H1 (cell line): ENCODE measurements around the gene MUC5B. TPM values are rescaled to one million over a fixed set of nuclear protein-coding genes. Genes with fewer than 3 reads are reported as not detected.

Source experiments
- CTCF ChIA-PET: fragments of 300-600 bp; sonication (Branson Sonifier 250); formaldehyde crosslinking; loops from one replicate; lab custom pipeline; 2021; ENCODE audit not compliant: partially characterized antibody; lab: Charles Lee
- POLR2A ChIA-PET: fragments of 300-600 bp; sonication (Branson Sonifier 250); formaldehyde crosslinking; loops from one replicate; lab custom pipeline; 2021; ENCODE audit warnings: inconsistent platforms; ENCODE audit not compliant: partially characterized antibody; lab: Charles Lee
- DNase-seq, 2 experiments: peaks; one replicate each; pipeline versions ENCODE4 v3.0.0 to v3.0.0-alpha.2; 2010 to 2022; ENCODE audit warnings: low spot score in 2 of 2, low read depth in 1 of 2, mixed read lengths in 1 of 2
- FAIRE-seq: peaks from 2 replicates; lab custom pipeline; 2011; peaks lifted over from hg19 to GRCh38; lab: Jason Lieb, UNC
- H2AFZ ChIP-seq: 2 replicates; pipeline ENCODE4 v1.8.1; 2012; ENCODE audit warnings: low read length, inconsistent platforms
- H2AK5ac ChIP-seq: 2 replicates; pipeline ENCODE4 v1.6.1; 2013; ENCODE audit warnings: low read depth, low read length
- H2BK120ac ChIP-seq: replicated peaks from 2 replicates; pipeline ENCODE3; 2013; ENCODE audit warnings: low read depth, low read length, inconsistent platforms
- H2BK12ac ChIP-seq: 2 replicates; pipeline ENCODE4 v1.6.1; 2013; ENCODE audit warnings: low read depth, low read length
- H2BK15ac ChIP-seq: 2 replicates; pipeline ENCODE4 v1.6.1; 2013; ENCODE audit warnings: low read length
- H2BK20ac ChIP-seq: 2 replicates; pipeline ENCODE4 v1.6.1; 2013; ENCODE audit warnings: low read length
- H2BK5ac ChIP-seq: 2 replicates; pipeline ENCODE4 v1.6.1; 2013; ENCODE audit warnings: low read depth, low read length
- H3K14ac ChIP-seq: 2 replicates; pipeline ENCODE4 v1.6.1; 2013; ENCODE audit warnings: inconsistent platforms; ENCODE audit not compliant: insufficient read length
- H3K18ac ChIP-seq: 2 replicates; pipeline ENCODE4 v1.6.1; 2013; ENCODE audit warnings: low read length; ENCODE audit errors: extremely low read depth
- H3K23ac ChIP-seq: 2 replicates; pipeline ENCODE4 v1.6.1; 2013; ENCODE audit warnings: inconsistent platforms; ENCODE audit not compliant: insufficient read length
- H3K23me2 ChIP-seq: 2 replicates; pipeline ENCODE4 v1.6.1; 2013; ENCODE audit warnings: low read depth, low read length
- H3K27ac ChIP-seq: 2 replicates; pipeline ENCODE4 v1.6.1; 2011; ENCODE audit warnings: low read depth, low read length, inconsistent platforms
- H3K27me3 ChIP-seq, 4 experiments: replicated peaks in 1 of 4; 1 replicate in 1 of 4; 2 replicates in 3 of 4; pipeline versions ENCODE4 v1.6.1 to v1.8.1; 2011 to 2013; ENCODE audit warnings: low read length in 3 of 4, mild to moderate bottlenecking in 3 of 4, inconsistent platforms in 2 of 4, mixed read lengths in 2 of 4, moderate library complexity in 1 of 4; ENCODE audit not compliant: control insufficient read depth in 3 of 4, insufficient read depth in 3 of 4; ENCODE audit errors: extremely low read depth in 1 of 4
- H3K36me3 ChIP-seq, 4 experiments: 2 replicates each; pipeline versions ENCODE4 v1.6.1 to v1.8.1; 2011 to 2013; ENCODE audit warnings: mild to moderate bottlenecking in 4 of 4, low read length in 3 of 4, moderate library complexity in 2 of 4, control low read depth in 1 of 4, inconsistent platforms in 1 of 4; ENCODE audit not compliant: insufficient read depth in 4 of 4, control insufficient read depth in 2 of 4
- H3K4ac ChIP-seq: replicated peaks from 2 replicates; pipeline ENCODE3; 2013; ENCODE audit warnings: low read length, low read depth, mixed read lengths, inconsistent platforms; ENCODE audit not compliant: insufficient read length
- H3K4me1 ChIP-seq, 4 experiments: replicated peaks in 1 of 4; 1 replicate in 1 of 4; 2 replicates in 3 of 4; pipeline versions ENCODE4 v1.6.1 to v1.8.1; 2011 to 2013; ENCODE audit warnings: low read length in 3 of 4, inconsistent platforms in 2 of 4, mixed read lengths in 1 of 4; ENCODE audit not compliant: insufficient read depth in 4 of 4, control insufficient read depth in 3 of 4
- H3K4me2 ChIP-seq, 2 experiments: 2 replicates each; pipeline versions ENCODE4 v1.6.1 to v1.8.1; 2011 to 2013; ENCODE audit warnings: low read depth in 2 of 2, low read length in 2 of 2, control low read depth in 1 of 2, inconsistent platforms in 1 of 2, mild to moderate bottlenecking in 1 of 2; ENCODE audit not compliant: insufficient read depth in 1 of 2
- H3K4me3 ChIP-seq, 4 experiments: fragments of 200-600, 300-600 bp in 1 of 4; sonication (generic), shearing (Covaris generic), sonication (Bioruptor Twin) in 1 of 4; 2 replicates each; pipeline versions ENCODE4 v1.5.1 to v1.8.1; 2011 to 2016; ENCODE audit warnings: low read length in 4 of 4, low read depth in 3 of 4, control low read depth in 2 of 4, inconsistent platforms in 2 of 4, mild to moderate bottlenecking in 2 of 4, mixed read lengths in 1 of 4, moderate library complexity in 1 of 4; ENCODE audit not compliant: insufficient read depth in 2 of 4; ENCODE audit errors: extremely low read depth in 1 of 4
- H3K56ac ChIP-seq: replicated peaks from 2 replicates; pipeline ENCODE3; 2013; ENCODE audit warnings: low read depth, mild to moderate bottlenecking, mixed read lengths, low read length, inconsistent platforms; ENCODE audit not compliant: insufficient read length
- H3K79me1 ChIP-seq: 2 replicates; pipeline ENCODE4 v1.6.1; 2013; ENCODE audit warnings: low read depth, low read length, control low read depth
- H3K79me2 ChIP-seq, 2 experiments: 2 replicates each; pipeline versions ENCODE4 v1.6.1 to v1.8.1; 2012 to 2013; ENCODE audit warnings: low read length in 2 of 2, mild to moderate bottlenecking in 2 of 2, inconsistent platforms in 1 of 2; ENCODE audit not compliant: insufficient read depth in 2 of 2, control insufficient read depth in 1 of 2
- H3K9ac ChIP-seq, 4 experiments: replicated peaks in 1 of 4; 1 replicate in 1 of 4; 2 replicates in 3 of 4; pipeline versions ENCODE4 v1.6.1 to v1.8.1; 2011 to 2013; ENCODE audit warnings: low read depth in 3 of 4, low read length in 3 of 4, control low read depth in 2 of 4, mild to moderate bottlenecking in 2 of 4, moderate library complexity in 2 of 4, inconsistent platforms in 1 of 4; ENCODE audit errors: extremely low read depth in 1 of 4
- H3K9me3 ChIP-seq, 2 experiments: 2 replicates each; pipeline versions ENCODE4 v1.6.1 to v1.8.1; 2012 to 2013; ENCODE audit warnings: mild to moderate bottlenecking in 2 of 2, moderate library complexity in 2 of 2, control low read depth in 1 of 2, inconsistent platforms in 1 of 2, low read depth in 1 of 2, low read length in 1 of 2, mixed read lengths in 1 of 2; ENCODE audit not compliant: insufficient read depth in 2 of 2
- H4K20me1 ChIP-seq, 2 experiments: replicated peaks in 1 of 2; 2 replicates each; pipeline versions ENCODE3 to v1.8.1; 2011 to 2013; ENCODE audit warnings: inconsistent platforms in 2 of 2, low read length in 2 of 2, mild to moderate bottlenecking in 1 of 2; ENCODE audit not compliant: insufficient read depth in 2 of 2, control insufficient read depth in 1 of 2
- H4K5ac ChIP-seq: 2 replicates; pipeline ENCODE4 v1.6.1; 2013; ENCODE audit warnings: low read length, low read depth, mixed read lengths, inconsistent platforms; ENCODE audit not compliant: insufficient read length
- H4K8ac ChIP-seq: 2 replicates; pipeline ENCODE4 v1.8.0; 2013; ENCODE audit warnings: mild to moderate bottlenecking, moderate library complexity, low read length, inconsistent platforms; ENCODE audit not compliant: insufficient read depth; ENCODE audit errors: extremely low read depth
- H4K91ac ChIP-seq: replicated peaks from 2 replicates; pipeline ENCODE3; 2013; ENCODE audit warnings: low read length, mixed read lengths, inconsistent platforms; ENCODE audit not compliant: insufficient read length
- CBX8 ChIP-seq: fragments of 300-800, 300-1000 bp; sonication (generic); IDR thresholded peaks from 2 replicates; pipeline ENCODE4 v1.7.1; 2016; ENCODE audit warnings: low read depth, low read length, borderline replicate concordance
- CHD1 ChIP-seq: IDR thresholded peaks from 2 replicates; pipeline ENCODE4 v1.6.1; 2012; ENCODE audit warnings: low read depth, low read length, improper control_type of control experiment
- E2F6 ChIP-seq: IDR thresholded peaks from 2 replicates; pipeline ENCODE4 v1.6.1; 2012; ENCODE audit warnings: inconsistent platforms
- JUN ChIP-seq: IDR thresholded peaks from 2 replicates; pipeline ENCODE4 v1.6.1; 2011; ENCODE audit warnings: low read depth, mild to moderate bottlenecking, improper control_type of control experiment, low read length
- KDM5A ChIP-seq: fragments of 200-600 bp; IDR thresholded peaks from 2 replicates; pipeline ENCODE4 v1.7.1; 2012; ENCODE audit warnings: mild to moderate bottlenecking, low read length, inconsistent platforms, mixed read lengths
- MAFK ChIP-seq: IDR thresholded peaks from 2 replicates; pipeline ENCODE4 v1.6.1; 2012; ENCODE audit warnings: low read depth, mild to moderate bottlenecking, improper control_type of control experiment, low read length
- NANOG ChIP-seq: IDR thresholded peaks from 2 replicates; pipeline ENCODE4 v1.6.1; 2011; ENCODE audit warnings: low read length, low read depth, mild to moderate bottlenecking, inconsistent platforms; ENCODE audit not compliant: insufficient read depth, poor library complexity, severe bottlenecking
- RAD21 ChIP-seq, 2 experiments: IDR thresholded peaks in 1 of 2; conservative IDR thresholded peaks in 1 of 2; 2 replicates each; pipeline ENCODE4 v1.6.1; 2011; ENCODE audit warnings: low read depth in 2 of 2, low read length in 2 of 2, improper control_type of control experiment in 1 of 2, inconsistent platforms in 1 of 2, mild to moderate bottlenecking in 1 of 2, moderate library complexity in 1 of 2
- RFX5 ChIP-seq: IDR thresholded peaks from 2 replicates; pipeline ENCODE4 v1.6.1; 2011; ENCODE audit warnings: low read depth, low read length, improper control_type of control experiment, borderline replicate concordance
- SIN3A ChIP-seq, 2 experiments: IDR thresholded peaks in 1 of 2; conservative IDR thresholded peaks in 1 of 2; 2 replicates each; pipeline ENCODE4 v1.6.1; 2011 to 2012; ENCODE audit warnings: low read length in 2 of 2, improper control_type of control experiment in 1 of 2, low read depth in 1 of 2, mild to moderate bottlenecking in 1 of 2
- SUZ12 ChIP-seq: fragments of 200-600 bp; sonication (generic); IDR thresholded peaks from 2 replicates; pipeline ENCODE4 v1.6.1; 2012; ENCODE audit warnings: mild to moderate bottlenecking, inconsistent platforms, low read length, moderate library complexity, mixed read lengths
- WGBS, 2 experiments: shearing (Covaris generic) in 1 of 2; methylation state at CpG; one replicate each; pipeline versions ENCODE4 v1.1.6 to v1.1.7; 2013 to 2015; ENCODE audit warnings: low lambda C conversion rate in 2 of 2, mixed read lengths in 2 of 2, inconsistent platforms in 1 of 2, low coverage in 1 of 2, missing lambda C conversion rate in 1 of 2; ENCODE audit not compliant: insufficient replicate concordance in 2 of 2, insufficient coverage in 1 of 2, insufficient read length in 1 of 2; ENCODE audit errors: extremely low coverage in 1 of 2, missing lambda C conversion rate in 1 of 2; 5-methylcytosine and 5-hydroxymethylcytosine counted together
- polyA plus RNA-seq, 7 experiments: library from polyadenylated mRNA; depleted of rRNA in 3 of 7; stranded (reverse) in 5 of 7; unstranded in 2 of 7; fragments of >200 nt in 5 of 7; fragments of 200-250 nt in 2 of 7; gene quantifications; 1 replicate in 5 of 7; 2 replicates in 1 of 7; 4 replicates in 1 of 7; pipeline versions ENCODE4 v1.2.1 to v1.2.3, GENCODE V29; 2011 to 2013; ENCODE audit warnings: missing spikeins in 2 of 7, mixed read lengths in 2 of 7
- total RNA-seq: library from RNA; stranded (reverse); fragmentation: NEBNext Ultra II Directional; extraction: Animal tissue kit (Norgen Biotek cat#: 25700); gene quantifications from 2 replicates; pipeline ENCODE4 v1.2.1, GENCODE V29; 2021

The MUC5B gene
- total and polyA plus RNA-seq, 2 of the 8 experiments (the other 6 are each of a cell fraction or from before 2014, with no cell fraction given) = 0.02 to 0.03 TPM

- no peak overlapping the region for H2BK120ac ChIP-seq
- H3K79me1 ChIP-seq = no peaks in the 10 kb centered on the region
- no peaks in the 10 kb centered on the region for H3K36me3 ChIP-seq
- H4K20me1 ChIP-seq = no peaks in the 10 kb centered on the region
- no peak overlapping the region for H4K91ac ChIP-seq
- H3K56ac ChIP-seq = no peak overlapping the region
- no peak overlapping the region for H2BK12ac ChIP-seq
- WGBS, 2 experiments = 89% methylated on average over 25 of the region's 41 CpGs; no CpG with 5 or more reads in 1 of the 2 experiments
- H2BK5ac ChIP-seq = no peak overlapping the region
- no peak overlapping the region for H4K8ac ChIP-seq
- H3K4me2 ChIP-seq = no peak overlapping the region
- no peak overlapping the region for H3K18ac ChIP-seq
- H3K4me1 ChIP-seq = no peaks in the 10 kb centered on the region
- no peak overlapping the region for H3K14ac ChIP-seq
- no peak overlapping the region for H2AFZ ChIP-seq
- no peak overlapping the region for H3K27ac ChIP-seq
- ChIA-PET POLR2A (interaction anchor here (0.9 kb wide), 1 partner anchor 71 kb away, joined by 3 read pairs; no protein-coding TSS in a partner anchor), CTCF (no interaction called here)
- H3K9ac ChIP-seq = no peak overlapping the region
- no peaks in the 10 kb centered on the region; a peak in 1 of 7 replicates for H3K27me3 ChIP-seq
- no peak overlapping the region for H2BK15ac ChIP-seq
- H4K5ac ChIP-seq = no peak overlapping the region
- H2AK5ac ChIP-seq = no peak overlapping the region
- H3K4ac ChIP-seq = no peak overlapping the region
- no peak for DNase-seq
- no peak overlapping the region for H3K23ac ChIP-seq
- H2BK20ac ChIP-seq = no peak overlapping the region
- H3K79me2 ChIP-seq = no peaks in the 10 kb centered on the region
- no peak for FAIRE-seq
- no peaks in the 10 kb centered on the region for H3K23me2 ChIP-seq
- H3K9me3 ChIP-seq = peaks cover 0 to 32% of the 10 kb centered on the region in 2 experiments; a peak in 2 of 4 replicates
- no peak overlapping the region for H3K4me3 ChIP-seq
- TF ChIP-seq JUN = no peak
- TF ChIP-seq SUZ12 = no peak
- no peak for TF ChIP-seq CBX8
- no peak for TF ChIP-seq RFX5
- TF ChIP-seq SIN3A (conservative IDR thresholded peaks at IDR 0.05 in 1 of 2, IDR thresholded peaks at IDR 0.05 in 1 of 2; ENCODE audit: low read depth in 1 of 2, low read length in 2 of 2) = no peak
- TF ChIP-seq CHD1 = no peak
- TF ChIP-seq E2F6 = no peak
- TF ChIP-seq KDM5A = no peak
- TF ChIP-seq RAD21 (IDR thresholded peaks at IDR 0.05 in 1 of 2, conservative IDR thresholded peaks at IDR 0.05 in 1 of 2; ENCODE audit: low read depth in 2 of 2, low read length in 2 of 2) = no peak
- TF ChIP-seq MAFK = no peak
- TF ChIP-seq NANOG = no peak
Observed at GRCh38 chr11:1195682-1196515, 27.0 kb upstream of the MUC5B start.
